ENCODE measurements around the gene PLA2G4B.

DNA sequence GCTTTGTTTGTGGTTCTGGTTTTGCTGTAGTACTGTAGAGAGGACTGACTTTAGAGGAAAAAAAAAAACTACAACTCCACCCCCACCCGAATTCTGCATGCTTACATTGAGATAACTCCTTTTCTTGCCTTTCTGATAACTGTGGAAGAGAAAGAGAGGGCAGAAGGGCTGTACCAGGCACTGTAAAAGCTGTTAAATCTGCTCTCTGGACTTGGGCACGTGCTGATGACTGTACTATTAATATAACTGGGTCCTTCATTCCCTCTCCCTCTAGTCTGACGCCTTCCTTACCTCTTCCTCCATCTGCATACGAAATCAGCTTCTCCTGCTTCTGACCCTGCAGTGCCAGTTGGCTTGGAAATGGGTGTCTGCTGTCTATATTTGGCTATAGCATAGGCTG lies 49.4 kb upstream of the PLA2G4B start:
- TF ChIP-seq CTCF (IDR thresholded peaks at IDR 0.05; ENCODE audit: poor library complexity) = no peak
- TF ChIP-seq EZH2 (IDR thresholded peaks at IDR 0.05; ENCODE audit: borderline replicate concordance) = no peak
